SH-SY5Y (cell line): ENCODE measurements around the gene PNPLA8.

ENCODE experiments used
- GATA2 ChIP-seq: IDR thresholded peaks from 2 replicates; pipeline ENCODE4 v1.6.1; 2011; ENCODE audit warnings: mild to moderate bottlenecking, low read depth, low read length
- GATA3 ChIP-seq: IDR thresholded peaks from 2 replicates; pipeline ENCODE4 v1.6.1; 2011; ENCODE audit warnings: low read depth, mild to moderate bottlenecking, low read length, moderate library complexity

DNA sequence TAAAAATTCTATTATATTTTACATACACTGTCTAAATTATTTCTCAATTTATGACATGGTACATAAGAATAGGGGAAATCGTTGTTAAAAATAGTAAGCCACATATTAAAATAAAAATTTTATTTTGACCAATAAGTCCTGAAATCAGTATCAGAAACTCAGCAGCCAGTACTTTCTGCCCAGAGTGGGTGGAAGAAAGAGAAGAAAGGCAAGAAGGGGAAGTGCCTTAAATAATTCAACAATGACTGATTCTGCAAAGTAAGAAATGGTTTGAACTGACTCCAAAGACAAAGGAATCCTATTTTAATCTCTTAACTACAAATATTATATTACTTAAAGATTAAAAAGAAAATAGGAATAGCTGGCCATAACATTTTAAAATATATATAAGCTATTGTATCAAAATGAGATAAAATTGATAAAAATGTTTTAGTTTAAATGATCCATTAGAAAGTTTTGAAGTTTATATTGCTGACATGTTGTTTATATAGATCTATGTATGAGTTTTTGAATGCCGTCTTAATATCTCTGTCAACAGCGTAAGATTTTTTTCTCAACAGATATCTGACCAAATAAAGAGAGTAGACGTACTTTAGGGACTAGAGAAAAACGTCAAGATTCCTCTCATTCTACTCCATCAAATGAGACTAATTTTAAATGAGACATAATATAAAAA lies 39.5 kb downstream of the PNPLA8 start:
- TF ChIP-seq GATA2 (no peak), GATA3 (no peak)
